Measurements from ENCODE around the gene S1PR4. TPM values are rescaled to one million over a fixed set of nuclear protein-coding genes. Genes with fewer than 3 reads are reported as not detected.

S1PR4 gene
- total RNA-seq, 1 donor from 2014 or later, result not detected

GRCh38 chr19:3206216-3206953, 27.8 kb downstream of the S1PR4 start:
- Histone ChIP-seq H3K27ac (ENCODE audit: low read depth, low read length) (no peak overlapping the region), H3K36me3 (ENCODE audit: insufficient read depth, low read length) (no peaks in the 10 kb centered on the region), H3K4me3 (ENCODE audit: insufficient read depth, low read depth, low read length) (no peak overlapping the region), H3K9me3 (ENCODE audit: insufficient read depth, low read depth, low read length) (no peaks in the 10 kb centered on the region), H3K9ac (ENCODE audit: low read length) (no peak overlapping the region), H4K20me1 (ENCODE audit: insufficient read depth, low read length) (no peaks in the 10 kb centered on the region), H3K4me1 (ENCODE audit: insufficient read depth, low read length) (no peaks in the 10 kb centered on the region), H3K79me2 (ENCODE audit: insufficient read depth, low read length) (no peaks in the 10 kb centered on the region), H3K4me2 (ENCODE audit: low read length) (no peak overlapping the region), H3K27me3 (ENCODE audit: insufficient read depth, low read length) (no peaks in the 10 kb centered on the region), H2AFZ (ENCODE audit: low read depth, low read length) (no peak overlapping the region)
- TF ChIP-seq CTCF (IDR thresholded peaks at IDR 0.05; ENCODE audit: insufficient read depth, low read depth, low read length) (no peak), EZH2 (IDR thresholded peaks at IDR 0.05; ENCODE audit: insufficient read depth, low read length) (no peak)
- Mint-ChIP-seq H3K27me3 (ENCODE audit: low read depth, unreplicated experiment) (no peaks in the 10 kb centered on the region), H3K9me3 (ENCODE audit: unreplicated experiment) (no peaks in the 10 kb centered on the region), H3K4me1 (ENCODE audit: low read depth, unreplicated experiment) (no peaks in the 10 kb centered on the region), H3K36me3 (ENCODE audit: low read depth, unreplicated experiment) (peaks cover 8% of the 10 kb centered on the region), H3K27ac (ENCODE audit: unreplicated experiment) (no peak overlapping the region), H3K4me3 (ENCODE audit: unreplicated experiment) (no peak overlapping the region)
- FAIRE-seq (no peak), DNase-seq (ENCODE audit: low read depth) (no peak)

GRCh38 chr19:3207461-3208242, 29.1 kb downstream of the S1PR4 start:
- Histone ChIP-seq H3K9me3 (ENCODE audit: insufficient read depth, low read depth, low read length) (no peaks in the 10 kb centered on the region), H3K27me3 (ENCODE audit: insufficient read depth, low read length) (no peaks in the 10 kb centered on the region), H2AFZ (ENCODE audit: low read depth, low read length) (no peak overlapping the region), H3K36me3 (ENCODE audit: insufficient read depth, low read length) (no peaks in the 10 kb centered on the region), H3K4me1 (ENCODE audit: insufficient read depth, low read length) (no peaks in the 10 kb centered on the region), H3K27ac (ENCODE audit: low read depth, low read length) (no peak overlapping the region), H3K4me2 (ENCODE audit: low read length) (no peak overlapping the region), H4K20me1 (ENCODE audit: insufficient read depth, low read length) (no peaks in the 10 kb centered on the region), H3K9ac (ENCODE audit: low read length) (no peak overlapping the region), H3K4me3 (ENCODE audit: insufficient read depth, low read depth, low read length) (no peak overlapping the region), H3K79me2 (ENCODE audit: insufficient read depth, low read length) (no peaks in the 10 kb centered on the region)
- no peak overlapping the region for H3K27ac Mint-ChIP-seq (ENCODE audit: unreplicated experiment)
- H3K9me3 Mint-ChIP-seq (ENCODE audit: unreplicated experiment), result no peaks in the 10 kb centered on the region
- H3K4me1 Mint-ChIP-seq (ENCODE audit: low read depth, unreplicated experiment), result no peaks in the 10 kb centered on the region
- no peak for DNase-seq (ENCODE audit: low read depth)
- H3K36me3 Mint-ChIP-seq (ENCODE audit: low read depth, unreplicated experiment), result peaks cover 11% of the 10 kb centered on the region
- TF ChIP-seq CTCF (IDR thresholded peaks at IDR 0.05; ENCODE audit: insufficient read depth, low read depth, low read length) (no peak), EZH2 (IDR thresholded peaks at IDR 0.05; ENCODE audit: insufficient read depth, low read length) (no peak)
- peaks cover 2% of the 10 kb centered on the region for H3K27me3 Mint-ChIP-seq (ENCODE audit: low read depth, unreplicated experiment)
- no peak for FAIRE-seq
- no peak overlapping the region for H3K4me3 Mint-ChIP-seq (ENCODE audit: unreplicated experiment)

All from astrocyte (in vitro differentiated cells and primary cell).